ENCODE results near the gene KRT82. TPM values are rescaled to one million over a fixed set of nuclear protein-coding genes. Genes with fewer than 3 reads are reported as not detected.

The KRT82 gene
- total and polyA plus RNA-seq, 2 of the 8 experiments (the other 6 are each of a cell fraction or from before 2014, with no cell fraction given) = not detected

GRCh38 chr12:52391618-52392002 lies 14.5 kb downstream of the KRT82 start (continued):
- TF ChIP-seq HDAC2 (IDR thresholded peaks at IDR 0.05; ENCODE audit: borderline replicate concordance in 1 of 2, low read depth in 2 of 2, low read length in 2 of 2) (no peak), CREB1 (IDR thresholded peaks at IDR 0.05) (no peak), JUND (IDR thresholded peaks at IDR 0.05; ENCODE audit: low read length) (no peak)
